Erythroblast (primary cell): Measurements from ENCODE around the gene SRGAP3.

Experiments used
- GATA1 ChIP-seq: IDR thresholded peaks from 2 replicates; pipeline ENCODE4 v1.6.1; 2011; ENCODE audit warnings: low read depth, mild to moderate bottlenecking, control low read depth, low read length, moderate library complexity
- POLR2A ChIP-seq: IDR thresholded peaks from 2 replicates; pipeline ENCODE4 v1.6.1; 2011; ENCODE audit warnings: mild to moderate bottlenecking, low read length

DNA sequence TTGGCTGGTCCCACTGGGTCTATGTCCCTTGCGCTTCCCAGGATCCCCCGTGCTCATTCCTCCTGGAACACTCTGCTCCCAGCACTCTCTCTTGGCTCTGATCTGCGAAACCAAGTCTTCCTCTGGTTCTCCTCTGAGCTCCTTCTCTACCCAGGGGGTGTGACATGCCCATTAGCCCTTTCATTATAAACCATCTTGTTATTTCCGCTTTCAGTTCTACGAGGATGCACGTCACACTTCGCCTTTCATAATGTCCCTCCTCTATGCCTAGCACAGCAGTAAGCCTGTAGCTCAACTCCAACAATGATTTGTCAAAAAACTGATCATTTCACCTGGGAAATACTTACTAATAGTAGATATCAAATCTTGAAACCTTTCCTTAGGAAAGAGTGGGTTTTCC lies 234.2 kb downstream of the SRGAP3 start:
- TF ChIP-seq POLR2A (no peak), GATA1 (no peak)
